ENCODE results near the gene ZDHHC8. TPM values are rescaled to one million over a fixed set of nuclear protein-coding genes. Genes with fewer than 3 reads are reported as not detected.

ZDHHC8 gene
- total and polyA plus RNA-seq, 7 donors, result 1.8 to 26.0 (median 5.4) TPM

GRCh38 chr22:20148414-20148813 lies 16.8 kb downstream of the ZDHHC8 start:
- H3K4me3 ChIP-seq, result no peak overlapping the region
- no peaks in the 10 kb centered on the region for H3K4me1 ChIP-seq
- H3K9me3 ChIP-seq, result no peaks in the 10 kb centered on the region
- WGBS, 2 donors, result 89 to 91% methylated on average over 18 of the region's 18 CpGs
- H3K27me3 ChIP-seq, result no peaks in the 10 kb centered on the region
- H3K36me3 ChIP-seq, result peaks cover 0 to 16% (median 0%) of the 10 kb centered on the region in 4 donors
- H3K27ac ChIP-seq, result no peak overlapping the region
- no peak for DNase-seq
- intact Hi-C loops (cut with DNase I), result no loop called here
- TF ChIP-seq EP300 (IDR thresholded peaks at IDR 0.05) (no peak), POLR2AphosphoS5 (IDR thresholded peaks at IDR 0.05) (no peak), POLR2A (IDR thresholded peaks at IDR 0.05) (no peak), CTCF (IDR thresholded peaks at IDR 0.05) (no peak)

GRCh38 chr22:20149257-20150250 lies 17.9 kb downstream of the ZDHHC8 start:
- no peak for DNase-seq
- no peaks in the 10 kb centered on the region for H3K9me3 ChIP-seq
- intact Hi-C loops (cut with DNase I), result no loop called here
- H3K27ac ChIP-seq, result no peak overlapping the region
- no peak for TF ChIP-seq EP300 (IDR thresholded peaks at IDR 0.05)
- TF ChIP-seq POLR2AphosphoS5 (IDR thresholded peaks at IDR 0.05), result no peak
- no peak for TF ChIP-seq POLR2A (IDR thresholded peaks at IDR 0.05)
- TF ChIP-seq CTCF (IDR thresholded peaks at IDR 0.05), result no peak
- 52 to 63% methylated on average over 32 of the region's 32 CpGs for WGBS, 2 donors
- H3K4me1 ChIP-seq, result no peaks in the 10 kb centered on the region
- H3K36me3 ChIP-seq, result peaks cover 0 to 7% (median 0%) of the 10 kb centered on the region in 4 donors
- H3K4me3 ChIP-seq, result no peak overlapping the region
- H3K27me3 ChIP-seq, result peaks cover 0 to 5% (median 4%) of the 10 kb centered on the region in 3 donors

- Histone ChIP-seq H3K4me1 (no peaks in the 10 kb centered on the region), H3K27ac (no peak within 1 kb of the TSS), H3K27me3 (peaks cover 0 to 16% (median 14%) of the 10 kb centered on the region in 3 donors), H3K4me3 (no peak within 1 kb of the TSS), H3K9me3 (no peaks in the 10 kb centered on the region), H3K36me3 (peaks cover 0 to 2% (median 0%) of the 10 kb centered on the region in 4 donors)
- intact Hi-C loops (cut with DNase I), result no loop called here
- TF ChIP-seq POLR2AphosphoS5 (IDR thresholded peaks at IDR 0.05) (no peak), EP300 (IDR thresholded peaks at IDR 0.05) (no peak), CTCF (IDR thresholded peaks at IDR 0.05) (no peak), POLR2A (IDR thresholded peaks at IDR 0.05) (no peak)
- 44 to 62% methylated on average over 14 of the region's 14 CpGs for WGBS, 2 donors
- no peak for DNase-seq
Measured at GRCh38 chr22:20150381-20151275, 19.0 kb downstream of the ZDHHC8 start, which contains the start of gene CCDC188. Gene CCDC188, minus strand, starts transcription at chr22:20151055. Its CDS starts 69 bp downstream, at chr22:20150986.

- Histone ChIP-seq H3K27ac (no peak overlapping the region), H3K27me3 (peaks cover 0 to 22% (median 14%) of the 10 kb centered on the region in 3 donors), H3K9me3 (no peaks in the 10 kb centered on the region), H3K36me3 (no peaks in the 10 kb centered on the region), H3K4me1 (no peaks in the 10 kb centered on the region), H3K4me3 (no peak overlapping the region)
- DNase-seq, result no peak
- WGBS, 2 donors, result 82 to 94% methylated on average over 4 of the region's 4 CpGs
- TF ChIP-seq POLR2AphosphoS5 (IDR thresholded peaks at IDR 0.05) (no peak), POLR2A (IDR thresholded peaks at IDR 0.05) (no peak), CTCF (IDR thresholded peaks at IDR 0.05) (no peak), EP300 (IDR thresholded peaks at IDR 0.05) (no peak)
- intact Hi-C loops (cut with DNase I), result no loop called here
Measured at GRCh38 chr22:20151276-20151588, 19.6 kb downstream of the ZDHHC8 start.
